AG04449 (cell line): ENCODE results near the gene SOX6.

ENCODE experiments used
- CTCF ChIA-PET: fragments of 350-600 bp; formaldehyde crosslinking; extraction: SDS; loops from one replicate; lab custom pipeline; 2021; ENCODE audit warnings: antibody characterized with exemption; lab: Yijun Ruan, JAX
- POLR2A ChIA-PET: fragments of 400-600, 350-600 bp; formaldehyde crosslinking; extraction: SDS; loops from one replicate; lab custom pipeline; 2020; ENCODE audit warnings: antibody characterized with exemption, inconsistent platforms; lab: Yijun Ruan, JAX
- DNase-seq: peaks from one replicate; pipeline ENCODE4 v3.0.0-alpha.2; 2010; ENCODE audit warnings: low read depth, low spot score
- H3K4me3 ChIP-seq: 2 replicates; pipeline ENCODE4 v1.5.1; 2011; ENCODE audit warnings: low read depth, mild to moderate bottlenecking, control low read depth, low read length
- CTCF ChIP-seq: IDR thresholded peaks from one replicate; pipeline ENCODE4 v1.5.1; 2011; ENCODE audit warnings: mild to moderate bottlenecking, moderate library complexity, low read length, control low read depth, inconsistent platforms; ENCODE audit not compliant: insufficient read depth; ENCODE audit errors: missing control alignments

The SOX6 gene

GRCh38 chr11:15938983-15939382 lies 417.4 kb downstream of the SOX6 start:
- no peak overlapping the region for H3K4me3 ChIP-seq
- no peak for TF ChIP-seq CTCF
- CTCF ChIA-PET: interaction anchor here (0.7 to 2.9 kb wide), 10 partner anchors 13 to 675 kb away, joined by 3 to 39 read pairs (median 4); no protein-coding TSS in a partner anchor
- DNase-seq: no peak
- POLR2A ChIA-PET: no interaction called here

GRCh38 chr11:15938121-15938611 lies 418.2 kb downstream of the SOX6 start:
- ChIA-PET CTCF (interaction anchor here (0.7 to 1.6 kb wide), 5 partner anchors 15 to 676 kb away, joined by 3 to 5 read pairs (median 3); no protein-coding TSS in a partner anchor), POLR2A (no interaction called here)
- no peak overlapping the region for H3K4me3 ChIP-seq
- no peak for TF ChIP-seq CTCF
- no peak for DNase-seq

GRCh38 chr11:15937601-15938120 lies 418.7 kb downstream of the SOX6 start:
- no peak for DNase-seq
- ChIA-PET POLR2A (no interaction called here), CTCF (interaction anchor here (1.5 to 1.7 kb wide), 2 partner anchors 166 to 676 kb away, joined by 3 to 7 read pairs; no protein-coding TSS in a partner anchor)
- TF ChIP-seq CTCF: no peak
- no peak overlapping the region for H3K4me3 ChIP-seq

GRCh38 chr11:15936011-15936410 lies 420.3 kb downstream of the SOX6 start:
- no peak overlapping the region for H3K4me3 ChIP-seq
- ChIA-PET CTCF (interaction anchor here (1.7 kb wide), 1 partner anchor 678 kb away, joined by 7 read pairs; no protein-coding TSS in a partner anchor), POLR2A (no interaction called here)
- no peak for TF ChIP-seq CTCF
- DNase-seq: no peak

GRCh38 chr11:15935373-15935772 lies 421.0 kb downstream of the SOX6 start:
- POLR2A ChIA-PET: no interaction called here
- TF ChIP-seq CTCF: no peak
- DNase-seq: no peak
- H3K4me3 ChIP-seq: no peak overlapping the region
- CTCF ChIA-PET: interaction anchor here (1.2 to 1.4 kb wide), 2 partner anchors 10 to 18 kb away, joined by 3 to 4 read pairs; no protein-coding TSS in a partner anchor

- DNase-seq: no peak
- ChIA-PET POLR2A (no interaction called here), CTCF (interaction anchor here (0.8 to 1.4 kb wide), 4 partner anchors 8 to 680 kb away, joined by 3 to 4 read pairs (median 3); no protein-coding TSS in a partner anchor)
- no peak overlapping the region for H3K4me3 ChIP-seq
- TF ChIP-seq CTCF: no peak
These were observed 422.3 kb downstream of the SOX6 start for GRCh38 chr11:15933886-15934625.
